GM21423 (cell line): ENCODE measurements around the gene EME1.

Experiments used
- ATAC-seq: cut with Tn5 transposase; IDR thresholded peaks from one replicate; pipeline ENCODE4 v1.9.1; 2021; ENCODE audit warnings: mild to moderate bottlenecking, moderate library complexity; ENCODE audit not compliant: unreplicated experiment

The EME1 gene

GRCh38 chr17:50347894-50348291, 25.1 kb upstream of the EME1 start:
- ATAC-seq: no peak

DNA sequence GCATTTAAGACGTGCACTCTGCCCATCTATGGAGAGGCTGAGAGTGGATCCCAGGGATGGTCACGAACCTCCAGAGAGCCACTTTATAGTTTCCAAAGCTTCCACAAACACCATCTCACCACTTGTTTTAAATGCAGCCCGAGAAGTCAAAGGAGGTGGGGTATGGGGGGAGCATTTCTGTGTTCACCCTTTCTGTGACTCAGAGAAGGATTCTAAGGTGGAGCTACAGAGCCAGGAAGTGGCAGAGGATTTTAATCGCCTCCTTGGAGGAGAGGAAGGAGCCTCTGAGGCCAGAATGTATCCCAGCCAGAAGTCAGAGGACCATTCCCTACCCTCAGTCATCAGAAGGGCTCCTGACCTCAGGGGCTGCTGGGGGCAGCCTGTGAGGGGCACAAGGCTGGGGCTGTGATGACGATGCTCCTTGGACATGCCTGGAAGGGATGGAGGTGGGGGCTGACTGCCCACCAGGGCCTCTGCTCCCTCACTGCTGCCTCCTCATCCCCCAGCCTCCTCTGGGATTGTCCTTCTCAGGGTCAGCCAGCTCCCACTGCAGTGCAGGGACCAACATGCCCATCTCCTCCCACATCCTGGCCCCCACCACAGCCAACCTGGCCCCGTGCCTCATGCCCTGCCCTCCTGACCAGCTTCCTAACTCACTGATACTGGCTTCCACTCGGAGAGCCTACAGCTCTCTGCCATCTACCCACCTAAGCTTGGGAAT, 24.3 kb upstream of the EME1 start:
- no peak for ATAC-seq

DNA sequence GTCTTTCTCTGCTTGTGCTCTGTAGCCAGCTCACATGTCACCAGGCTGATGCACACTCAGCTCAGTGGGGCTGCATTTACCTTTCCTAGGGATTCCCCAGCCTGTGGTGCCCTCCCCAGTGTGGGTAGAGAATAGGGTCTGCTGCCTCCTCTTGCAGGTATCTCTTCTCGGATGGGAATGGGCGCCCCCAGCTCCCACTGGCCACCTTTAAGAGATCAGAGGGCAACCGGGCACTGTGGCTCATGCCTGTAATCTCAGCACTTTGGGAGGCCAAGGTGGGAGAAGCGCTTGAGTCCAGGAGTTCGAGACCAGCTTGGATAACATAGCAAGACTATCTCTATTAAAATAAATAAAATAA, 23.8 kb upstream of the EME1 start:
- ATAC-seq: no peak

GRCh38 chr17:50350733-50351132, 22.3 kb upstream of the EME1 start:
- no peak for ATAC-seq

- ATAC-seq: no peak
Observed at GRCh38 chr17:50352072-50352692, 20.8 kb upstream of the EME1 start.

GRCh38 chr17:50352693-50353599, 20.1 kb upstream of the EME1 start:
- no peak for ATAC-seq

- no peak for ATAC-seq
Observed at GRCh38 chr17:50353600-50354195, 19.3 kb upstream of the EME1 start.

GRCh38 chr17:50354198-50354597, 18.8 kb upstream of the EME1 start:
- no peak for ATAC-seq

- ATAC-seq: no peak
Observed at GRCh38 chr17:50354776-50355175, 18.3 kb upstream of the EME1 start.

DNA sequence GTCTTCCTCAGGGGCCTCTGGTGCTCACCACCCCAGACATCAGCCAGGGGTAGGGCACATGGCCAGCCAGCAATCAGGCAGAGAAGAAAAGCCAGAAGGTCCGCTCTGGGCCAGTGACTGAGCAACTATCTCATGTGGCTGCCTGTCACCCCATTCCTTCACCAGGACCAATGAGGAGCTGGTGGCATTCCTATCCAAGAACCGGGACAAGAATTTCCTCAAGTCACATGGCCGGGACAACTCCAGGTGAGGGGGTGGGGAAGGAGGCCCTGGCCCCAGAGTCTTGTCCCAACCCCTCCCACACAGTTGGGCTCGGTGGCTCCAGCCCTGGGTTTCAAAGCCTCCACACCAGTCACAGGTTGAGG, 17.7 kb upstream of the EME1 start:
- no peak for ATAC-seq

GRCh38 chr17:50355701-50356341, 17.2 kb upstream of the EME1 start:
- no peak for ATAC-seq

GRCh38 chr17:50356418-50356817, 16.6 kb upstream of the EME1 start:
- ATAC-seq: no peak

DNA sequence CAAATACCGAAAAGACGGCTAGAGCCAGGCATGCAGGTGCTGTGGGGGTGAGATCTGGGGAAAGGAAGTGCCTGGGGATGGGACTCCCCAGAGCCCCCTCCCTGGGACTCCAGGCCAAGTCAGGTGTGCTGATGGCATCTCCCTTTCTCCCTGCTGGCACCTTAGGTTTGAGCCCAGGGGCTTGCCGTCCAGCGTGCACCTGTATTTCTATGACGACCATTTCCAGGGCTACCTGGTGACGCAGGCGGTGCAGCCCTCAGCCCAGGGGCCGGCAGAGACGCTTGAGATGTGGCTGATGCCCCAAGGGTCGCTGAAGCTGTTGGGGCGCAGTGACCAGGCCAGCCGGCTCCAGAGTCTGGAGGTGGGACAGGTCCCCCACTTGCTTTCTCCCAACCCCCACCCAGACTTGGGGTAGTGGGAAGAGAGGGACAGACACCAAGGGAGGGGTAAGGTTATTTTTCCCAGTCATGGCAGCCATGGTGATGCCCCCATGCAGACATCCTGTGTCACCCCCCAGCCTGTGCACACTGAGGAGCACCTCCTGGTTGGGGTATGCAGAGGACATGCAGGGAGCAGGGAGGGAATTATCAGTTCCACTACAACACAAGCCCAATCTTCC, 16.0 kb upstream of the EME1 start:
- ATAC-seq: no peak

GRCh38 chr17:50358177-50358576, 14.9 kb upstream of the EME1 start:
- no peak for ATAC-seq

GRCh38 chr17:50359005-50359699, 13.9 kb upstream of the EME1 start:
- ATAC-seq: no peak

GRCh38 chr17:50359998-50360461, 13.0 kb upstream of the EME1 start:
- no peak for ATAC-seq

GRCh38 chr17:50360486-50361115, 12.4 kb upstream of the EME1 start:
- no peak for ATAC-seq

- ATAC-seq: no peak
Observed at GRCh38 chr17:50361561-50362480, 11.2 kb upstream of the EME1 start.
